Mucosa of descending colon (tissue), 3 donors: Measurements from ENCODE around the gene ANKRD31. TPM values are rescaled to one million over a fixed set of nuclear protein-coding genes. Genes with fewer than 3 reads are reported as not detected.
"Not testable (repeated sequence)": the region's sequence is repeated elsewhere in the genome, so short reads cannot be mapped to it uniquely, and the experiment has no call there.

Experiments used
- ATAC-seq: fragments of 200-7000 bp; cut with Tn5 transposase; one replicate; pipeline ENCODE4 v1.9.1; 2020; ENCODE audit warnings: mild to moderate bottlenecking, moderate library complexity
- DNase-seq, 3 donors: peaks; one replicate each; pipeline ENCODE4 v3.0.0-alpha.2; 2020
- H3K36me3 ChIP-seq: fragments of 200-600 bp; one replicate; pipeline ENCODE4 v1.8.0; 2021; ENCODE audit warnings: low read depth, mild to moderate bottlenecking
- H3K4me1 ChIP-seq: fragments of 200-600 bp; one replicate; pipeline ENCODE4 v1.8.0; 2021; ENCODE audit warnings: low read depth, mild to moderate bottlenecking
- H3K4me3 ChIP-seq: fragments of 200-600 bp; one replicate; pipeline ENCODE4 v1.8.0; 2021; ENCODE audit warnings: mild to moderate bottlenecking
- H3K9me3 ChIP-seq: fragments of 200-600 bp; one replicate; pipeline ENCODE4 v1.8.0; 2021; ENCODE audit warnings: mild to moderate bottlenecking
- CTCF ChIP-seq: fragments of 200-600 bp; IDR thresholded peaks from one replicate; pipeline ENCODE4 v1.8.0; 2022; ENCODE audit warnings: antibody characterized with exemption, mild to moderate bottlenecking
- intact Hi-C, 2 donors: fragments of 100-400 bp; cut with DNase I in 1 of 2; cut with micrococcal nuclease in 1 of 2; formaldehyde crosslinking; loops; one replicate each; pipeline versions ENCODE4 v1.11.0 to v1.11.1; 2022; cut with DNase I, micrococcal nuclease
- total RNA-seq, 3 donors: library from RNA; stranded (reverse); fragmentation: NEBNext Ultra II Directional in 2 of 3; extraction: Animal tissue kit (Norgen Biotek cat#: 25700) in 2 of 3; gene quantifications; one replicate each; pipeline versions ENCODE4 v1.2.1 to v1.2.4, GENCODE V29; 2021 to 2023
- donor health status: DM: no; HTN: no; CAD: no; lungs with moderate emphysema.
- donor health status: DM: no; HTN: no; CAD: no.
- donor health status: DM: no; HTN: yes; CAD: no.

ANKRD31 gene
- total RNA-seq, 3 donors from 2014 or later = 0.14 to 0.17 (median 0.16) TPM

- Histone ChIP-seq H3K36me3 (no peaks in the 10 kb centered on the region), H3K4me1 (no peaks in the 10 kb centered on the region), H3K4me3 (no peak overlapping the region), H3K9me3 (no peaks in the 10 kb centered on the region)
- intact Hi-C loops = no loop called here
- TF ChIP-seq CTCF = no peak
- no peak for ATAC-seq
- no peak for DNase-seq
Observed at GRCh38 chr5:75225506-75225905, 11.2 kb downstream of the ANKRD31 start.

GRCh38 chr5:75220787-75221186 lies 15.9 kb downstream of the ANKRD31 start:
- DNase-seq, H3K9me3 ChIP-seq, intact Hi-C loops, H3K4me1 ChIP-seq, H3K4me3 ChIP-seq, ATAC-seq, H3K36me3 ChIP-seq: not testable (repeated sequence)

GRCh38 chr5:75214928-75215327 lies 21.8 kb downstream of the ANKRD31 start:
- DNase-seq = peak in 2 of 3 donors; percentile 28 to 32
- H3K4me1 ChIP-seq = no peaks in the 10 kb centered on the region
- peak; percentile 95 for ATAC-seq
- intact Hi-C loops = no loop called here
- H3K36me3 ChIP-seq = no peaks in the 10 kb centered on the region
- no peak for TF ChIP-seq CTCF
- no peak overlapping the region for H3K4me3 ChIP-seq
- H3K9me3 ChIP-seq = peaks cover 6% of the 10 kb centered on the region

GRCh38 chr5:75214409-75214808 lies 22.3 kb downstream of the ANKRD31 start:
- DNase-seq = no peak
- ATAC-seq = no peak
- TF ChIP-seq CTCF = no peak
- H3K36me3 ChIP-seq = no peaks in the 10 kb centered on the region
- peaks cover 6% of the 10 kb centered on the region for H3K9me3 ChIP-seq
- H3K4me3 ChIP-seq = no peak overlapping the region
- H3K4me1 ChIP-seq = no peaks in the 10 kb centered on the region
- intact Hi-C loops = no loop called here

GRCh38 chr5:75203604-75204003 lies 33.1 kb downstream of the ANKRD31 start:
- DNase-seq (no peak), ATAC-seq (no peak)
- intact Hi-C loops = no loop called here
- TF ChIP-seq CTCF = no peak
- Histone ChIP-seq H3K9me3 (no peaks in the 10 kb centered on the region), H3K36me3 (no peaks in the 10 kb centered on the region), H3K4me3 (no peak overlapping the region), H3K4me1 (no peaks in the 10 kb centered on the region)

GRCh38 chr5:75202935-75203334 lies 33.7 kb downstream of the ANKRD31 start:
- Histone ChIP-seq H3K36me3 (no peaks in the 10 kb centered on the region), H3K9me3 (no peaks in the 10 kb centered on the region), H3K4me1 (no peaks in the 10 kb centered on the region), H3K4me3 (no peak overlapping the region)
- intact Hi-C loops = no loop called here
- TF ChIP-seq CTCF = no peak
- DNase-seq (no peak), ATAC-seq (no peak)
